Spleen (tissue), 13 donors: ENCODE measurements around the gene OR10G3. TPM values are rescaled to one million over a fixed set of nuclear protein-coding genes. Genes with fewer than 3 reads are reported as not detected.

Experiments
- DNase-seq: peaks from one replicate; pipeline ENCODE4 v3.0.0-alpha.2; 2020
- H3K27ac ChIP-seq, 8 donors: fragments of 200-600 bp; sonication (generic) in 7 of 8; 1 replicate in 4 of 8; 2 replicates in 4 of 8; pipeline versions ENCODE4 v1.5.0 to v1.8.0; 2016 to 2021; ENCODE audit warnings: inconsistent platforms in 4 of 8, mild to moderate bottlenecking in 4 of 8, moderate library complexity in 1 of 8
- H3K27me3 ChIP-seq, 7 donors: fragments of 200-600 bp; sonication (generic) in 6 of 7; replicated peaks in 1 of 7; 1 replicate in 4 of 7; 2 replicates in 3 of 7; pipeline versions ENCODE4 v1.5.0 to v1.8.0; 2016 to 2021; ENCODE audit warnings: inconsistent platforms in 3 of 7, mild to moderate bottlenecking in 1 of 7
- H3K36me3 ChIP-seq, 6 donors: fragments of 200-600 bp; sonication (generic) in 5 of 6; 1 replicate in 4 of 6; 2 replicates in 2 of 6; pipeline versions ENCODE4 v1.5.0 to v1.8.0; 2016 to 2021; ENCODE audit warnings: inconsistent platforms in 2 of 6
- H3K4me1 ChIP-seq, 6 donors: fragments of 200-600 bp; sonication (generic) in 5 of 6; 1 replicate in 3 of 6; 2 replicates in 3 of 6; pipeline versions ENCODE4 v1.5.0 to v1.8.0; 2016 to 2021; ENCODE audit warnings: inconsistent platforms in 3 of 6
- H3K4me3 ChIP-seq, 8 donors: fragments of 200-600 bp; sonication (generic) in 7 of 8; 1 replicate in 4 of 8; 2 replicates in 4 of 8; pipeline versions ENCODE4 v1.5.0 to v1.8.0; 2016 to 2021; ENCODE audit warnings: inconsistent platforms in 4 of 8, mild to moderate bottlenecking in 4 of 8, moderate library complexity in 2 of 8
- H3K9me3 ChIP-seq, 8 donors: fragments of 200-600 bp; sonication (generic) in 7 of 8; 1 replicate in 4 of 8; 2 replicates in 4 of 8; pipeline versions ENCODE4 v1.5.0 to v1.8.0; 2016 to 2021; ENCODE audit warnings: inconsistent platforms in 4 of 8
- POLR2A ChIP-seq, 3 donors: fragments of 450-650 bp; IDR thresholded peaks; one replicate each; pipeline ENCODE4 v1.5.1; 2017; ENCODE audit warnings: antibody characterized with exemption in 3 of 3, mild to moderate bottlenecking in 1 of 3
- POLR2AphosphoS5 ChIP-seq, 3 donors: sonication (generic); formaldehyde crosslinking; IDR thresholded peaks; one replicate each; pipeline ENCODE4 v1.5.1; 2017; ENCODE audit warnings: antibody characterized with exemption in 3 of 3
- WGBS, 5 donors: extraction: QIAGEN DNeasy Blood & Tissue Kit in 3 of 5; methylation state at CpG; one replicate each; pipeline versions ENCODE4 v1.1.5 to v1.1.7; 2013 to 2018; 5-methylcytosine and 5-hydroxymethylcytosine counted together
- intact Hi-C: fragments of 100-400 bp; cut with DNase I; formaldehyde crosslinking; loops from one replicate; pipeline ENCODE4 v1.15.0; 2023; ENCODE audit warnings: low total_unique reads
- long read RNA-seq, 2 donors: transcript quantifications; one replicate each; lab custom pipeline, GENCODE V29; 2026
- polyA plus RNA-seq, 3 donors: library from polyadenylated mRNA; stranded (reverse); fragments of 200-250 nt; gene quantifications; one replicate each; pipeline ENCODE4 v1.2.1, GENCODE V29; 2013
- total RNA-seq, 7 donors: library from RNA; depleted of rRNA in 3 of 7; stranded (reverse); fragments of >200 nt in 3 of 7; fragmentation: NEBNext Ultra II Directional in 4 of 7; extraction: Animal tissue kit (Norgen Biotek cat#: 25700) in 4 of 7; gene quantifications; one replicate each; pipeline versions ENCODE4 v1.1.0 to v1.2.1, GENCODE V29; 2016 to 2021
- TF ChIP-seq, protein P1 (sequence below), 11 experiments: fragments of 200-600 bp in 7 of 11; fragments of 450-650 bp in 4 of 11; sonication (generic) in 4 of 11; IDR thresholded peaks in 8 of 11; conservative IDR thresholded peaks in 3 of 11; 1 replicate in 7 of 11; 2 replicates in 4 of 11; pipeline versions ENCODE4 v1.4.0 to v1.8.0; 2016 to 2021; ENCODE audit warnings: antibody characterized with exemption in 11 of 11, inconsistent platforms in 4 of 11, mild to moderate bottlenecking in 1 of 11
- donor health status: healthy with polysubstance abuse.
- donor health status: DM: no; HTN: no; CAD: no; lungs with moderate emphysema.
- donor health status: DM: no; HTN: no; CAD: no.
- donor health status: Bipolar disorder and iron deficiency.
- donor health status: healthy.
- donor health status: DM: no; HTN: no; CAD: no.
- donor health status: DM: yes; HTN: yes; CAD: no.

The OR10G3 gene, protein sequence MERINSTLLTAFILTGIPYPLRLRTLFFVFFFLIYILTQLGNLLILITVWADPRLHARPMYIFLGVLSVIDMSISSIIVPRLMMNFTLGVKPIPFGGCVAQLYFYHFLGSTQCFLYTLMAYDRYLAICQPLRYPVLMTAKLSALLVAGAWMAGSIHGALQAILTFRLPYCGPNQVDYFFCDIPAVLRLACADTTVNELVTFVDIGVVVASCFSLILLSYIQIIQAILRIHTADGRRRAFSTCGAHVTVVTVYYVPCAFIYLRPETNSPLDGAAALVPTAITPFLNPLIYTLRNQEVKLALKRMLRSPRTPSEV
- total RNA-seq (not detected), polyA plus RNA-seq (under 1 TPM in 1 of 3 donors, not detected in 2; 0.06 TPM)
- long read RNA-seq, donor 1: 0 reads
- long read RNA-seq, donor 2: 0 reads

DNA sequence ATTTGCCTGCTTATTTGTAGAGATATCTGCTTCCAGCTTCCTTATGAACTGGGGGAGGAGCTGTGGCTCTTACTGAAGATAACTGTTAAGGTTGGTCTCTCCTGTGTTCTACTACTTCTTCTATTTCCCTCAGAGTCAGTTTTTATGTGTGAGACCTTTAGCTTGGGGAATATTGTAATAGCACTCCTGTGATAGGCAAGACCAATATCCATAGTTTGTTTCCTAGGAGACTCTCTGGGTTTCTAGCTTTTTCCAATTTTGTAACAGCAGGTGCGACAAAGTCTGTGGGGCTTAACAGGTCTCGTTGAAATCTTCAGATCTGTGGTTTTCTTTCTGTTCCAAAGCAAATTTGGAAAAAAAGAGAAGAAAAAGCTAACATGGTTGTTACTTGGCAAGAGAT lies at the start of gene OR10G3:
Gene OR10G3 (minus strand): TSS at position 101 of the 400 bp plus-strand sequence. CDS start 9,332 bp downstream, outside the sequence.
- intact Hi-C loops: no loop called here
- DNase-seq: no peak
- no peaks in the 10 kb centered on the region for H3K36me3 ChIP-seq
- no peak within 1 kb of the TSS for H3K27ac ChIP-seq
- no peaks in the 10 kb centered on the region for H3K4me1 ChIP-seq
- H3K27me3 ChIP-seq: peaks cover 0 to 8% (median 0%) of the 10 kb centered on the region in 7 donors
- 80 to 90% (median 88%) methylated on average over 2 of the region's 2 CpGs for WGBS, 5 donors
- TF ChIP-seq, protein P1, sequence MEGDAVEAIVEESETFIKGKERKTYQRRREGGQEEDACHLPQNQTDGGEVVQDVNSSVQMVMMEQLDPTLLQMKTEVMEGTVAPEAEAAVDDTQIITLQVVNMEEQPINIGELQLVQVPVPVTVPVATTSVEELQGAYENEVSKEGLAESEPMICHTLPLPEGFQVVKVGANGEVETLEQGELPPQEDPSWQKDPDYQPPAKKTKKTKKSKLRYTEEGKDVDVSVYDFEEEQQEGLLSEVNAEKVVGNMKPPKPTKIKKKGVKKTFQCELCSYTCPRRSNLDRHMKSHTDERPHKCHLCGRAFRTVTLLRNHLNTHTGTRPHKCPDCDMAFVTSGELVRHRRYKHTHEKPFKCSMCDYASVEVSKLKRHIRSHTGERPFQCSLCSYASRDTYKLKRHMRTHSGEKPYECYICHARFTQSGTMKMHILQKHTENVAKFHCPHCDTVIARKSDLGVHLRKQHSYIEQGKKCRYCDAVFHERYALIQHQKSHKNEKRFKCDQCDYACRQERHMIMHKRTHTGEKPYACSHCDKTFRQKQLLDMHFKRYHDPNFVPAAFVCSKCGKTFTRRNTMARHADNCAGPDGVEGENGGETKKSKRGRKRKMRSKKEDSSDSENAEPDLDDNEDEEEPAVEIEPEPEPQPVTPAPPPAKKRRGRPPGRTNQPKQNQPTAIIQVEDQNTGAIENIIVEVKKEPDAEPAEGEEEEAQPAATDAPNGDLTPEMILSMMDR (IDR thresholded peaks at IDR 0.05 in 8 of 11, conservative IDR thresholded peaks at IDR 0.05 in 3 of 11): no peak
- no peak for TF ChIP-seq POLR2AphosphoS5 (IDR thresholded peaks at IDR 0.05)
- no peak for TF ChIP-seq POLR2A (IDR thresholded peaks at IDR 0.05)
- no peak within 1 kb of the TSS for H3K4me3 ChIP-seq
- no peaks in the 10 kb centered on the region for H3K9me3 ChIP-seq

DNA sequence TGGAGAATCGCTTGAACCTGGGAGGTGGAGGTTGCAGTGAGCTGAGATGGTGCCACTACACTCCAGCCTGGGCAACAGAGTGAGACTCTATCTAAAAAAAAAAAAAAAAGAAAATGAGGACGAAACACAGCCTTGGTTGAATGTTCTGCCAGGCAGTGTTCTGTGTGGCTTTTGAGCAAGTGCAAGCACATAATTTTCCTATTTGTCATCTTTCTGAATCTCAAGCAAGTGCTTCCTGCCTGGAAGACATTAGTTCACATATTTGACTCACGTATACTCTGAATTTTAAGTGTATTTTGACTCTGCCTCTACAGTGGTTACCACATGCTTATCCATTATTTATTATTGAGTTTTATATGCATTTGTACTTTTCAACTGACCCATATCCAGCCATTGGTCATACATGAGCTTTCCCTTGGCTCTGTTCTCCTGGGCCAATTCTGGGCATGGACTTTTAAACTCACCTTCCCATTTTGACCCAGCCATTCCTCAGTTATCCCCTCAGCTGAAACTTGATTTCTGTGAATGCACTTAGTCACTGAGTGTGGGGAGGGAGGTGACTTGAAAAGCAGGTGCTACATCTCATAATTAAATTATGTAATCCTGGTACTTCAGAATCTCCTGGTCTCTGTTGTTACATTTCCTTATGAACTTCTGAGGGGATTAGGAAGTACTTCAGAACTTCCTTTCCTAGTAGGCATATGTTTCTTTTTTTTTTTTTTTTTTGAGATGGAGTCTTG lies 46.8 kb upstream of the OR10G3 start:
- Histone ChIP-seq H3K27ac (no peak overlapping the region), H3K4me1 (no peaks in the 10 kb centered on the region), H3K36me3 (no peaks in the 10 kb centered on the region), H3K27me3 (peaks cover 0 to 11% (median 0%) of the 10 kb centered on the region in 7 donors), H3K4me3 (no peak overlapping the region), H3K9me3 (peaks cover 0 to 5% (median 0%) of the 10 kb centered on the region in 8 donors)
- no peak for DNase-seq
- intact Hi-C loops: no loop called here
- TF ChIP-seq, protein P1 (IDR thresholded peaks at IDR 0.05 in 8 of 11, conservative IDR thresholded peaks at IDR 0.05 in 3 of 11): no peak
- TF ChIP-seq POLR2A (IDR thresholded peaks at IDR 0.05) (no peak), POLR2AphosphoS5 (IDR thresholded peaks at IDR 0.05) (no peak)
- 61 to 80% (median 73%) methylated on average over 3 of the region's 3 CpGs for WGBS, 5 donors

DNA sequence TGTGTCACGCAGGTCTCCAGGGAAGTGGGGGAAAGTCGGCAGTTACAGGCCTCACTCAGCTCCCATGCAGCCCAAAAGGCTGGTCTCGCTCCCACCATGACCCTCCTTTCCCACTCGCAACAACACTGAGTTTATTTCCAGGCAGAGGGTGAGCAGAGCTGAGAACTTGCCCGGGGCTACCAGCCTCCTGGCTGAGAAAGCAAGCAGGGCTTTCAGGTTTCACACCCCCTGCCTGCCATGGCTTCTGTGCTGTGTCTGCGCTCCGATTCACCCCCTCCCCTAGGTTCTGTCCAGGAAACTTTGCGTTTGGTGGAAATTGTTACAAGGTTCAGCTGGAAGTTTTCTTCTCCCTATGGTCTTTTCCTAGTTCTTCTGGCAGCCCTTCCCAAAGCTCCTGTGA lies 37.7 kb upstream of the OR10G3 start:
- WGBS, 5 donors: 77 to 87% (median 80%) methylated on average over 7 to 8 of the region's 8 CpGs
- intact Hi-C loops: no loop called here

More for the DNA sequence above, 37.7 kb upstream of the OR10G3 start:
- no peak for DNase-seq
- Histone ChIP-seq H3K4me3 (no peak overlapping the region), H3K36me3 (no peaks in the 10 kb centered on the region), H3K4me1 (no peaks in the 10 kb centered on the region), H3K27ac (no peak overlapping the region), H3K9me3 (no peaks in the 10 kb centered on the region), H3K27me3 (peaks cover 0 to 22% (median 0%) of the 10 kb centered on the region in 7 donors)
- no peak for TF ChIP-seq POLR2A (IDR thresholded peaks at IDR 0.05)
- TF ChIP-seq POLR2AphosphoS5 (IDR thresholded peaks at IDR 0.05): no peak
- TF ChIP-seq, protein P1 (IDR thresholded peaks at IDR 0.05 in 8 of 11, conservative IDR thresholded peaks at IDR 0.05 in 3 of 11): no peak
